Testis (tissue), 2 donors: ENCODE results near the gene PTX3.

Experiments
- POLR2A ChIP-seq: fragments of 450-650 bp; IDR thresholded peaks from one replicate; pipeline ENCODE4 v1.6.1; 2017; ENCODE audit warnings: antibody characterized with exemption, mild to moderate bottlenecking, moderate library complexity
- TF ChIP-seq, protein P1 (sequence below), 3 experiments: fragments of 450-650 bp in 2 of 3; fragments of 200-600 bp in 1 of 3; sonication (generic) in 1 of 3; IDR thresholded peaks; one replicate each; pipeline ENCODE4 v1.5.1; 2016 to 2019; ENCODE audit warnings: antibody characterized with exemption in 3 of 3, mild to moderate bottlenecking in 2 of 3, moderate library complexity in 1 of 3

DNA sequence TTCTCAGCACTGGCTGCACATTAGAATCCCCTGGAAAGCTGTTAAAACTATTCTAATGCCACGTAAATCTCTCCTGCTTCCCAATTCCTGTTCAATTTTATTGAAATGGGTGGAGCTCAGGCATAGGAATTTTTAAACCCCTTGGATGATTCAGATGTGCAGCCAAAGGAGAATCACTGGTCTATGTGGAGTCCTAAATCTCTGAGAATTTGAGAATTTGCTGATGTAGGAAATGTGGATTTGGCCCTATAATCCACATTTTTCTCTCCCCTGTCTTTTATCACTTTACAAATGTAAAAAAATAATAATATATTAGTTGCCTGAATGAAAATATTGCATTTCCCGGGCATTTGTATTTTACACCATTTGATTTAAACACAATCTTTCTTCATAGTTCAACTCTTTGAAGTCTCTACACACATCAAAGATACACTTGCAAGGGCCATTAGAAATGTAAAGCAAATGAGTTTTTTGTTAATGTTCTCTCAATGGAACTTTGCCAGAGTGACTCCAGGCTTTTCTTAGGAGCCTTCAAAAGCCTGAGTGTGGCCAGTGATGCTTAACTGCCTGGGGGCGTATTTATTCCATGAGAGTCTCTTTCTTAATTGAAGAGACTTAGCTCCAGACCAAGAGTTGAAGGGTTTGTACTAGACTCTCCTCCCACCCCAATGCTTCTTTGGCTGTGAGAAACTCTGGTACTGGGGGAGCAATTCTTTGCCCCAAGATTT, 48.8 kb upstream of the PTX3 start:
- TF ChIP-seq, protein P1, sequence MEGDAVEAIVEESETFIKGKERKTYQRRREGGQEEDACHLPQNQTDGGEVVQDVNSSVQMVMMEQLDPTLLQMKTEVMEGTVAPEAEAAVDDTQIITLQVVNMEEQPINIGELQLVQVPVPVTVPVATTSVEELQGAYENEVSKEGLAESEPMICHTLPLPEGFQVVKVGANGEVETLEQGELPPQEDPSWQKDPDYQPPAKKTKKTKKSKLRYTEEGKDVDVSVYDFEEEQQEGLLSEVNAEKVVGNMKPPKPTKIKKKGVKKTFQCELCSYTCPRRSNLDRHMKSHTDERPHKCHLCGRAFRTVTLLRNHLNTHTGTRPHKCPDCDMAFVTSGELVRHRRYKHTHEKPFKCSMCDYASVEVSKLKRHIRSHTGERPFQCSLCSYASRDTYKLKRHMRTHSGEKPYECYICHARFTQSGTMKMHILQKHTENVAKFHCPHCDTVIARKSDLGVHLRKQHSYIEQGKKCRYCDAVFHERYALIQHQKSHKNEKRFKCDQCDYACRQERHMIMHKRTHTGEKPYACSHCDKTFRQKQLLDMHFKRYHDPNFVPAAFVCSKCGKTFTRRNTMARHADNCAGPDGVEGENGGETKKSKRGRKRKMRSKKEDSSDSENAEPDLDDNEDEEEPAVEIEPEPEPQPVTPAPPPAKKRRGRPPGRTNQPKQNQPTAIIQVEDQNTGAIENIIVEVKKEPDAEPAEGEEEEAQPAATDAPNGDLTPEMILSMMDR (IDR thresholded peaks at IDR 0.05): no peak
- TF ChIP-seq POLR2A: no peak
